IPS DF 6.9 (cell line): Measurements from ENCODE around the gene MYMX.
"Not testable (repeated sequence)": the region's sequence is repeated elsewhere in the genome, so short reads cannot be mapped to it uniquely, and the experiment has no call there.

Experiments
- DNase-seq: peaks from one replicate; pipeline ENCODE4 v3.0.0-alpha.2; 2013; ENCODE audit warnings: low read depth, low spot score
- H3K27ac ChIP-seq: one replicate; pipeline ENCODE4 v1.5.1; 2013; ENCODE audit warnings: low read length, control low read depth
- H3K27me3 ChIP-seq: 2 replicates; pipeline ENCODE4 v1.6.1; 2013; ENCODE audit warnings: mild to moderate bottlenecking, low read length; ENCODE audit not compliant: control insufficient read depth, insufficient read depth
- H3K36me3 ChIP-seq: 2 replicates; pipeline ENCODE4 v1.6.1; 2013; ENCODE audit warnings: low read length; ENCODE audit not compliant: control insufficient read depth, insufficient read depth
- H3K4me1 ChIP-seq: 2 replicates; pipeline ENCODE4 v1.6.1; 2013; ENCODE audit warnings: low read length; ENCODE audit not compliant: control insufficient read depth, insufficient read depth
- H3K4me3 ChIP-seq: 2 replicates; pipeline ENCODE4 v1.5.1; 2013; ENCODE audit warnings: mild to moderate bottlenecking, low read length
- H3K9me3 ChIP-seq: 2 replicates; pipeline ENCODE4 v1.6.1; 2013; ENCODE audit warnings: low read length, inconsistent platforms; ENCODE audit not compliant: control insufficient read depth, insufficient read depth
- WGBS: extraction: QIAGEN DNeasy Blood & Tissue Kit; methylation state at CpG from one replicate; pipeline ENCODE4 v1.1.7; 2013; ENCODE audit warnings: mixed read lengths, missing lambda C conversion rate; ENCODE audit not compliant: insufficient read length, insufficient coverage; 5-methylcytosine and 5-hydroxymethylcytosine counted together

The MYMX gene

DNA sequence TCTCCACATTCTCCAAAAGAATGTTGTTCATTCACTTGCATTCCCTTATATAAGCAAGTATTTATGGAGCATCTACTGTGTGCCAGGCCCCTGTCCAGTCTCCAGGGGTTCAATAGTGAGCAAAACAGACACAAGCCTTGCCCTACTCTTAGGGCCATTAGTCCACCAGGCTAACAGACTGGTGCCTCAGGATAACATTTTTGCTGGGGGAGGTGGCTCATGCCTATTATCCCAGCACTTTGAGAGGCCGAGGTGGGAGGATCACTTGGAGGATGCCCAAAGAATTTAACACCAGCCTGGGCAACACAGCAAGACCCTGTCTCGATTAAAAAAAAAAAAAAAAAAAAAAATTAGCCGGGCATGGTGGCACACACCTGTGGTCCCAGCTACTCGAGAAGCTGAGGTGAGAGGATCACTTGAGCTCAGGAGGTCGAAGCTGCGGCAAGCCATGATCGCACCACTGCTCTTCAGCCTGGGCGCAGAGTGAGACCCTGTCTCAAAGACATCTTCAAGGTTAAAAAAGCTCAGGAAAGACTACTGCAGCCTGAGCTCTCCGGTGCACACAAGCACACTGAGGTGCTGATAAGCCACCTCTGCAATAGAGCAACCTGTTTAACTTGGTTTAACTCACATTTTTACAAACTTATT, 38.2 kb upstream of the MYMX start:
- no peak overlapping the region for H3K27ac ChIP-seq
- no CpG with 5 or more reads among the region's 9 CpGs for WGBS

GRCh38 chr6:44179072-44179536, 37.6 kb upstream of the MYMX start:
- DNase-seq: no peak
- Histone ChIP-seq H3K4me1 (peaks cover 5% of the 10 kb centered on the region; the same call in 1 of the 2 replicates), H3K36me3 (no peaks in the 10 kb centered on the region; the same call in 1 of the 2 replicates), H3K27ac (no peak overlapping the region), H3K9me3 (no peaks in the 10 kb centered on the region), H3K27me3 (no peaks in the 10 kb centered on the region), H3K4me3 (no peak overlapping the region)
- WGBS: no CpG with 5 or more reads among the region's 4 CpGs

More for the DNA sequence above, 38.2 kb upstream of the MYMX start:
- no peak overlapping the region for H3K4me3 ChIP-seq
- no peaks in the 10 kb centered on the region; the same call in 1 of the 2 replicates for H3K36me3 ChIP-seq
- peaks cover 4% of the 10 kb centered on the region; the same call in 1 of the 2 replicates for H3K4me1 ChIP-seq
- H3K27me3 ChIP-seq: no peaks in the 10 kb centered on the region
- no peaks in the 10 kb centered on the region for H3K9me3 ChIP-seq
- DNase-seq: no peak

- Histone ChIP-seq H3K27me3 (no peaks in the 10 kb centered on the region), H3K4me3 (no peak overlapping the region), H3K4me1 (peaks cover 5% of the 10 kb centered on the region; the same call in 1 of the 2 replicates), H3K9me3 (no peaks in the 10 kb centered on the region), H3K27ac (no peak overlapping the region), H3K36me3 (no peaks in the 10 kb centered on the region; the same call in 1 of the 2 replicates)
- no CpG with 5 or more reads among the region's 7 CpGs for WGBS
- DNase-seq: no peak
Observed at GRCh38 chr6:44179648-44180047, 37.1 kb upstream of the MYMX start.

DNA sequence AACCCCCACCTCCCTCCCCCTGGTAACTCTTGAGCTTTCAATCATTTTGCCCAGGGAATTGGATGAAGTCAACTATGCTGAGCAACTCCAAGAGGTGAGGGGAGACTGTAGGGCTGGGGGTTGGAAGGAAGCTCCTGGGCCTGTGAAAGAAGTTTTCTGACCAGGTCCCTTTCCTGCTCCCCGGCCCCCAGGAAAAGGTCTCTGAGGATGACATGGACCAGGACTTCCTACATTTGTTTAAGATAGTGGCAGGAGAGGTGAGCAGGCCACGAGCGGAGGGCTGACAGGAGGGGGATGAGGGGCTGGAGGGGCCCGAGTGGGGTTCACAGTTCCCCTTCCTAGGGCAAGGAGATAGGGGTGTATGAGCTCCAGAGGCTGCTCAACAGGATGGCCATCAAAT, 36.3 kb upstream of the MYMX start:
- no peaks in the 10 kb centered on the region for H3K27me3 ChIP-seq
- H3K36me3 ChIP-seq: no peaks in the 10 kb centered on the region; the same call in 1 of the 2 replicates
- no peak overlapping the region for H3K27ac ChIP-seq
- no peak for DNase-seq
- H3K9me3 ChIP-seq: no peaks in the 10 kb centered on the region
- no CpG with 5 or more reads among the region's 4 CpGs for WGBS
- H3K4me1 ChIP-seq: peaks cover 5% of the 10 kb centered on the region; the same call in 1 of the 2 replicates
- H3K4me3 ChIP-seq: no peak overlapping the region

GRCh38 chr6:44180886-44181285, 35.8 kb upstream of the MYMX start:
- no peak overlapping the region for H3K4me3 ChIP-seq
- H3K27me3 ChIP-seq: no peaks in the 10 kb centered on the region
- H3K27ac ChIP-seq: no peak overlapping the region
- peaks cover 5% of the 10 kb centered on the region; the same call in 1 of the 2 replicates for H3K4me1 ChIP-seq
- no peaks in the 10 kb centered on the region; the same call in 1 of the 2 replicates for H3K36me3 ChIP-seq
- H3K9me3 ChIP-seq: no peaks in the 10 kb centered on the region
- no CpG with 5 or more reads among the region's 4 CpGs for WGBS
- no peak for DNase-seq

DNA sequence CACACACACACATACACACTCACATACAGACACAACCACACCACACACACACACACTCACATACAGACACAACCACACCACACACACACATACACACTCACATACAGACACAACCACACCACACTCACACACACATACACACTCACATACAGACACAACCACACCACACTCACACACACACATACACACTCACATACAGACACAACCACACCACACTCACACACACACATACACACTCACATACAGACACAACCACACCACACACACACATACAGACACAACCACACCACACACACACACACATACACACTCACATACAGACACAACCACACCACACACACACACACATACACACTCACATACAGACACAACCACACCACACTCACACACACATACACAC, 34.9 kb upstream of the MYMX start:
- H3K9me3 ChIP-seq, H3K27me3 ChIP-seq, H3K27ac ChIP-seq, H3K4me3 ChIP-seq, DNase-seq, H3K36me3 ChIP-seq, H3K4me1 ChIP-seq: not testable (repeated sequence)

DNA sequence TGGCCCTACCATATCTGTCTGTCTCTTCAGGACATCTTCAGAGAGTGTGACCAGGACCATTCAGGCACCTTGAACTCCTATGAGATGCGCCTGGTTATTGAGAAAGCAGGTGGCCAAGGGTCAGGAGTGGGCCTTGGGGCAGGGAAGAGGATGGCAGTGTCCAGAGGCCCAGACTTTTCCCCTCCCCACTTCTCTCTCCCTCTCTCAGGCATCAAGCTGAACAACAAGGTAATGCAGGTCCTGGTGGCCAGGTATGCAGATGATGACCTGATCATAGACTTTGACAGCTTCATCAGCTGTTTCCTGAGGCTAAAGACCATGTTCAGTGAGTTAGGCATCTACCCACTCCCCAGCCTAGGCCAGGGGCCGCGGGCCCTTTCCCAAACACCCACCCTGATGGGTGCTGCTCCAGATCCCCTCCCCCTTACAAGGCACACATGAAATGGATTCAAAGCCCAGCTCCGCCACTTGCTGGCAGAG, 33.8 kb upstream of the MYMX start:
- Histone ChIP-seq H3K4me3 (no peak overlapping the region), H3K27ac (no peak overlapping the region), H3K9me3 (no peaks in the 10 kb centered on the region), H3K27me3 (no peaks in the 10 kb centered on the region), H3K4me1 (peaks cover 3% of the 10 kb centered on the region; the same call in 1 of the 2 replicates), H3K36me3 (no peaks in the 10 kb centered on the region; the same call in 1 of the 2 replicates)
- no CpG with 5 or more reads among the region's 4 CpGs for WGBS
- DNase-seq: no peak

DNA sequence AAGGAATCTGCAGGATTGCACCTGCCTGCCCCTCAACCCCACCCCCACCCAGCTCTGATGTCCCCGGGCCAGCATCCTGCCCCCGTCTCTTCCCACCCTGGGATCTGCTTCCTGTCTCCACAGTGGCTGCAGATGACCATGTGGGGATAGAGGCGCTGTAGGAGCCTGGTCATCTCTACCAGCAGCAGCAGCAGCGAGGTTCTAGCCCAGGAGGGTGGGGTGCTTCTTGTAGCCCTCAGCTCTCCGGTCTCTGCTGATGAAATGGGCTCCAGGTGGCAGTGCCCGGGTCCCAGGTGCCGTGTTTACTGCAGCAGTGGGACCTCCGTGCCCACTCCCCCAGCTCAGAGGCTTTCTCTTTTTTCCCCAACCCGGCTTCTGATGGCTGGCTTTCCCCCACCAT, 32.9 kb upstream of the MYMX start:
- Histone ChIP-seq H3K36me3 (no peaks in the 10 kb centered on the region; the same call in 1 of the 2 replicates), H3K9me3 (no peaks in the 10 kb centered on the region)
- WGBS: no CpG with 5 or more reads among the region's 9 CpGs

DNA sequence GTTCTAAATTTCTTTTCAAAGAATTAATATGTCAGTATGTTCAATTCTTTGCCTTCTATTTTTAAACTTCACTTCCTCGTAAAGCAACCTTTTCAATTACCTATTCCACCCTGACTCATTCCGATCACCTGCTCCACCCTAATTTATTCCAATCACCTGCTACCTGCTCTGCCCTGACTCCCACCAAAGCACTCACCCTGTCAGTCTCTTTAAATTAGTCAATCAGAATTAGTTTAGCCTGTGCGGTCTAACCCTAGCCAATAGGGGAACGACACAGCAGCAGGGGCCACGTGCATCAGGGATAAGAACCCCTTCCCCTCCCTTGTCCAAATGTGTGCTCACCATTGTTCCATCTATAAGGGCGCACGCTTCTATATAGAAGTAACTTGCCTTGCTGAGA, 31.4 kb upstream of the MYMX start:
- H3K9me3 ChIP-seq, H3K4me3 ChIP-seq, H3K4me1 ChIP-seq, H3K36me3 ChIP-seq, H3K27me3 ChIP-seq, H3K27ac ChIP-seq, DNase-seq: not testable (repeated sequence)
- WGBS: no CpG with 5 or more reads among the region's 7 CpGs

More for the DNA sequence above, 32.9 kb upstream of the MYMX start:
- no peak for DNase-seq
- peaks cover 3% of the 10 kb centered on the region; the same call in 1 of the 2 replicates for H3K4me1 ChIP-seq
- H3K27ac ChIP-seq: no peak overlapping the region
- H3K4me3 ChIP-seq: no peak overlapping the region
- no peaks in the 10 kb centered on the region for H3K27me3 ChIP-seq

- Histone ChIP-seq H3K9me3 (no peaks in the 10 kb centered on the region), H3K4me3 (no peak overlapping the region), H3K27ac (no peak overlapping the region), H3K27me3 (no peaks in the 10 kb centered on the region), H3K4me1 (peaks cover 3% of the 10 kb centered on the region; the same call in 1 of the 2 replicates), H3K36me3 (no peaks in the 10 kb centered on the region)
- DNase-seq: no peak
- WGBS: no CpG with 5 or more reads among the region's 9 CpGs
Observed at GRCh38 chr6:44185953-44186634, 30.6 kb upstream of the MYMX start.
